NCI-H345 treated with DMSO at 0.1 percent for 48 hours (cell line): Measurements from ENCODE around the gene EP400.
"Not testable (repeated sequence)": the region's sequence is repeated elsewhere in the genome, so short reads cannot be mapped to it uniquely, and the experiment has no call there.

ENCODE experiments used
- DNase-seq: peaks from one replicate; lab custom pipeline; 2025; ENCODE audit not compliant: unreplicated experiment; lab: John Stamatoyannopoulos, UW

Gene EP400

GRCh38 chr12:132083614-132083940 lies 133.8 kb downstream of the EP400 start:
- peak; percentile 52 for DNase-seq

- peak; percentile 77 for DNase-seq
Measured at GRCh38 chr12:132083941-132084620, 134.3 kb downstream of the EP400 start.

- DNase-seq: no peak
Measured at GRCh38 chr12:132084621-132085290, 135.0 kb downstream of the EP400 start.

- no peak for DNase-seq
Measured at GRCh38 chr12:132085291-132085635, 135.5 kb downstream of the EP400 start.

GRCh38 chr12:132089407-132089910 lies 139.7 kb downstream of the EP400 start:
- DNase-seq: no peak

- no peak for DNase-seq
Measured at GRCh38 chr12:132094269-132094891, 144.6 kb downstream of the EP400 start.

- DNase-seq: no peak
Measured at GRCh38 chr12:132095520-132096409, 146.0 kb downstream of the EP400 start.

GRCh38 chr12:132099739-132100138 lies 150.0 kb downstream of the EP400 start:
- DNase-seq: no peak

GRCh38 chr12:132100306-132101065 lies 150.7 kb downstream of the EP400 start:
- DNase-seq: no peak

GRCh38 chr12:132102297-132102696 lies 152.6 kb downstream of the EP400 start:
- DNase-seq: no peak

GRCh38 chr12:132103072-132103471 lies 153.3 kb downstream of the EP400 start:
- not testable (repeated sequence) for DNase-seq

GRCh38 chr12:132103542-132104308 lies 154.0 kb downstream of the EP400 start:
- no peak for DNase-seq

- DNase-seq: no peak
Measured at GRCh38 chr12:132105467-132105866, 155.7 kb downstream of the EP400 start.

GRCh38 chr12:132106921-132107320 lies 157.2 kb downstream of the EP400 start:
- DNase-seq: no peak

- DNase-seq: no peak
Measured at GRCh38 chr12:132108211-132108832, 158.6 kb downstream of the EP400 start.

GRCh38 chr12:132109741-132110140 lies 160.0 kb downstream of the EP400 start:
- DNase-seq: no peak

GRCh38 chr12:132110677-132111076 lies 160.9 kb downstream of the EP400 start:
- no peak for DNase-seq

- DNase-seq: no peak
Measured at GRCh38 chr12:132111654-132112304, 162.0 kb downstream of the EP400 start.

GRCh38 chr12:132114667-132115066 lies 164.9 kb downstream of the EP400 start:
- DNase-seq: no peak
